Measurements from ENCODE around the gene ATG2A.

- TF ChIP-seq FOXM1 (IDR thresholded peaks at IDR 0.05; ENCODE audit: borderline replicate concordance, low read depth) (no peak), MAX (IDR thresholded peaks at IDR 0.05) (no peak)
Observed at GRCh38 chr11:64892411-64892831, 24.6 kb downstream of the ATG2A start.

Measured in Ishikawa (cell line).